ENCODE measurements around the gene BLVRB. TPM values are rescaled to one million over a fixed set of nuclear protein-coding genes. Genes with fewer than 3 reads are reported as not detected.
"Not testable (repeated sequence)": the region's sequence is repeated elsewhere in the genome, so short reads cannot be mapped to it uniquely, and the experiment has no call there.

BLVRB gene
- total and polyA plus RNA-seq, 7 donors = 115 to 232 (median 197) TPM

DNA sequence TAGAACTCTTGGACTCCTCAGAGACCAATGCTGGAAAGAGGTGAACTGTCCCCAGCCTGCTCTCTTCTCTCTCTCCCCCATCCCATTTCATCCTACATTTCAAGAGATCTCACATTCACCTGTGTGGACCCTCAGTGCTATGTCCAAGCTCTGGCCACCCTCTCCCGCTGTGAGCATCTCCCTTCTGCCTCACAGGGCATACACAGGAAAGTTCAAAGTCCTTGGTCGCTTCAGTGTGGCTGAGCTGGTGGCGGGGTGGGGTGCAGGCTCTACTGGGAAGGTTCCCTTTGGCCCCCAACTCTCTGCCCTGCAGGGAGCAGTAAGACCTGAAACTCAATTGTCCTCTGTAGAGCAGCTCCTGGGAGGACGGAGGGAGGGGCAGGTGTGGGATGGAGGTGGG, 28.2 kb upstream of the BLVRB start:
- TF ChIP-seq, protein P1, sequence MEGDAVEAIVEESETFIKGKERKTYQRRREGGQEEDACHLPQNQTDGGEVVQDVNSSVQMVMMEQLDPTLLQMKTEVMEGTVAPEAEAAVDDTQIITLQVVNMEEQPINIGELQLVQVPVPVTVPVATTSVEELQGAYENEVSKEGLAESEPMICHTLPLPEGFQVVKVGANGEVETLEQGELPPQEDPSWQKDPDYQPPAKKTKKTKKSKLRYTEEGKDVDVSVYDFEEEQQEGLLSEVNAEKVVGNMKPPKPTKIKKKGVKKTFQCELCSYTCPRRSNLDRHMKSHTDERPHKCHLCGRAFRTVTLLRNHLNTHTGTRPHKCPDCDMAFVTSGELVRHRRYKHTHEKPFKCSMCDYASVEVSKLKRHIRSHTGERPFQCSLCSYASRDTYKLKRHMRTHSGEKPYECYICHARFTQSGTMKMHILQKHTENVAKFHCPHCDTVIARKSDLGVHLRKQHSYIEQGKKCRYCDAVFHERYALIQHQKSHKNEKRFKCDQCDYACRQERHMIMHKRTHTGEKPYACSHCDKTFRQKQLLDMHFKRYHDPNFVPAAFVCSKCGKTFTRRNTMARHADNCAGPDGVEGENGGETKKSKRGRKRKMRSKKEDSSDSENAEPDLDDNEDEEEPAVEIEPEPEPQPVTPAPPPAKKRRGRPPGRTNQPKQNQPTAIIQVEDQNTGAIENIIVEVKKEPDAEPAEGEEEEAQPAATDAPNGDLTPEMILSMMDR (IDR thresholded peaks at IDR 0.05) = no peak
- TF ChIP-seq POLR2AphosphoS5 (IDR thresholded peaks at IDR 0.05) = no peak
- TF ChIP-seq POLR2A (IDR thresholded peaks at IDR 0.05) = no peak
- TF ChIP-seq EP300 (IDR thresholded peaks at IDR 0.05) = no peak
- H3K36me3 ChIP-seq = no peaks in the 10 kb centered on the region
- no peak for DNase-seq
- 26 to 44% methylated on average over 4 of the region's 4 CpGs for WGBS, 2 donors
- no peaks in the 10 kb centered on the region for H3K4me1 ChIP-seq
- no peak overlapping the region for H3K4me3 ChIP-seq
- intact Hi-C loops (cut with DNase I) = no loop called here
- no peaks in the 10 kb centered on the region for H3K27me3 ChIP-seq
- no peak overlapping the region for H3K27ac ChIP-seq
- H3K9me3 ChIP-seq = no peaks in the 10 kb centered on the region

DNA sequence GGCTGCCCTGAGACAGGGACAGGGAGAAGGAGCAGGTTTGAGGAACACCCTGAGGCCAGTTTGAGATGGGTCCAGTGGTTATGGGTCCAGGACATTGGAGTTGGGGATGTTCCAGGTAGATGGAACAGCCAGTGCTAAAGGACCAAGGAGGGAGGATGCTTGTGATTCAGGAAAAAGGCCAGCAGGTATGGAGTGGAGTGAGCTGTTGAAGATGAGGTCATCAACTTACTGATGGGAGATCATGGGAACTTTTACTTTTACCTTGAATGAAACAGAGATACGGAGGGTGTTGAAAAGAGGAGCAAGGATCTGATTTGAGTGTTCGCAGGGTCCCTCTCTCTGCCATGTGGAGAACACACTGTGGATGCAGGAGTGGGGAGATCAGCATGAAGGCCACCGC, 26.7 kb upstream of the BLVRB start:
- no peak for DNase-seq
- H3K27ac ChIP-seq = no peak overlapping the region
- no peaks in the 10 kb centered on the region for H3K9me3 ChIP-seq
- TF ChIP-seq POLR2A (IDR thresholded peaks at IDR 0.05) (no peak), EP300 (IDR thresholded peaks at IDR 0.05) (no peak), POLR2AphosphoS5 (IDR thresholded peaks at IDR 0.05) (no peak)
- TF ChIP-seq, protein P1 (IDR thresholded peaks at IDR 0.05) = no peak
- H3K4me1 ChIP-seq = peaks cover 0 to 9% (median 3%) of the 10 kb centered on the region in 4 donors
- H3K36me3 ChIP-seq = no peaks in the 10 kb centered on the region
- H3K4me3 ChIP-seq = no peak overlapping the region
- intact Hi-C loops (cut with DNase I) = no loop called here
- WGBS, 2 donors = 88 to 94% methylated on average over 3 of the region's 3 CpGs
- H3K27me3 ChIP-seq = peaks cover 0 to 8% (median 0%) of the 10 kb centered on the region in 3 donors

DNA sequence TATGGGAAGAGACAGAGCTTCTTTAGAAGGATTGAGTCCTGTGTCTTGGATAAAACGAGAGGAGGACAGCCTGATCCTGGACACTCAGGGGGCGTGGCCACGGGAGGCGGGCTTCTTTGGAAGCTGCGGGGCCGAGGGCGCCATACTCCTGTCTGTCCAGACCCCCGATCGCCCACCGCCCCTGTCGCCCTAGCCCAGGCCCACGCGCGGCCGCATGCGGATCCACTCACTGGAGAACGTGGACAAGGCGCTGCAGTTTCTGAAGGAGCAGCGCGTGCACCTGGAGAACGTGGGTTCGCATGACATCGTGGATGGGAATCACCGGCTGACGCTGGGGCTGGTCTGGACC, 24.3 kb upstream of the BLVRB start:
- 58 to 77% methylated on average over 25 of the region's 25 CpGs for WGBS, 2 donors
- H3K4me1 ChIP-seq = peaks cover 0 to 9% (median 3%) of the 10 kb centered on the region in 4 donors
- intact Hi-C loops (cut with DNase I) = no loop called here
- no peaks in the 10 kb centered on the region for H3K36me3 ChIP-seq
- no peak for DNase-seq
- no peaks in the 10 kb centered on the region for H3K9me3 ChIP-seq
- H3K27me3 ChIP-seq = peaks cover 0 to 8% (median 0%) of the 10 kb centered on the region in 3 donors
- TF ChIP-seq EP300 (IDR thresholded peaks at IDR 0.05) (no peak), POLR2AphosphoS5 (IDR thresholded peaks at IDR 0.05) (no peak), POLR2A (IDR thresholded peaks at IDR 0.05) (no peak)
- TF ChIP-seq, protein P1 (IDR thresholded peaks at IDR 0.05) = no peak
- H3K4me3 ChIP-seq = no peak overlapping the region
- no peak overlapping the region for H3K27ac ChIP-seq

DNA sequence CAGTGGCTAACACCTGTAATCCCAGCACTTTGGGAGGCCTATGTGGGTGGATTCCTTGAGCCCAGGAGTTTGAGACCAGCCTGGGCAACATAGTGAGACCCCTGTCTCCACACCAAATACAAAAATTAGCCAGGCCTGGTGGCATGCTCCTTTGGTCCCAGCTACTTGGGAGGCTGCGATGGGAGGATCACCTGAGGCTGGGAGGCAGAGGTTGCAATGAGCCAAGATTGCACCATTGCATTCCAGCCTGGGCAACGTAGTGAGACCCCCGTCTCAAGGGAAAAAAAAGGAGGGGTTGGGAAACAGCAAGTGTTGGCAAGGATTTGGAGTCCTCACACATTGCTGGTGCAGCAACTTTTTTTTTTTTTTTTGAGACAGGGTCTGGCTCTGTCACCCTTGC, 20.5 kb upstream of the BLVRB start:
- H3K36me3 ChIP-seq = no peaks in the 10 kb centered on the region
- TF ChIP-seq EP300 (IDR thresholded peaks at IDR 0.05) (no peak), POLR2A (IDR thresholded peaks at IDR 0.05) (no peak), POLR2AphosphoS5 (IDR thresholded peaks at IDR 0.05) (no peak)
- TF ChIP-seq, protein P1 (IDR thresholded peaks at IDR 0.05) = no peak
- H3K9me3 ChIP-seq = no peaks in the 10 kb centered on the region
- no peak overlapping the region for H3K4me3 ChIP-seq
- H3K27me3 ChIP-seq = peaks cover 0 to 8% (median 0%) of the 10 kb centered on the region in 3 donors
- DNase-seq = no peak
- 86 to 93% methylated on average over 3 of the region's 3 CpGs for WGBS, 2 donors
- H3K27ac ChIP-seq = no peak overlapping the region
- intact Hi-C loops (cut with DNase I) = no loop called here
- peaks cover 0 to 9% (median 3%) of the 10 kb centered on the region in 4 donors for H3K4me1 ChIP-seq

DNA sequence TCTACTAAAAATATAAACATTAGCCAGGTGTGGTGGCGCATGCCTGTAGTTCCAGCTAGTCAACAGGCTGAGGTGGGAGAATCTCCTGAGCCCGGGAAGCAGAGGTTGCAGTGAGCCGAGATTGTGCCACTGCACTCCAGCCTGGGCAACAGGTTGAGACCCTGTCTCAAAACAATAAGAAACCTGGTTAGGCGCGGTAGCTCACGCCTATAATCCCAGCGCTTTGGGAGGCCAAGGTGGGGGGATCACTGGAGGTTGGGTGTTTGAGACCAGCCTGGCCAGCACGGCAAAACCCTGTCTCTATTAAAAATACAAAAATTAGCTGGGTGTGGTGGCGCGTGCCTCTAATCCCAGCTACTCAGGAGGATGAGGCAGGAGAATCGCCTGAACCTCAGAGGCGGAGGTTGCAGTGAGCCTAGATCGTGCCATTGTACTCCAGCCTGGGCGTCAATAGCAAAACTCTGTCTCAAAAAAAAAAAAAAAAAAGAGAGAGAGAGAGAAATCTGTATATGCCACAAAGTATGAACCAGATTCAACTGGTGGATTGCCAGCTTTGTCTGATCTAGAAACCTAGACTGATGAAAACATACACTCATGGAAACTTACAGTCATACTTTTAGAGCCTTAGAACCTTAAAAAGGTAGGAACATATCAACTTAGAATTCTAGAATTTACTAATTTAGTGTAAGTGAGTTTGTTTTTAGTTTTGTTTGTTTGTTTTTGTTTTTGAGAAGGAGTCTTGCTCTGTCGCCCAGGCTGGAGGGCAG, 10.5 kb upstream of the BLVRB start:
- H3K27ac ChIP-seq; H3K4me1 ChIP-seq; DNase-seq; H3K36me3 ChIP-seq; H3K27me3 ChIP-seq; H3K9me3 ChIP-seq; H3K4me3 ChIP-seq; intact Hi-C loops (cut with DNase I): not testable (repeated sequence)
- WGBS, 2 donors = 85 to 91% methylated on average over 15 of the region's 15 CpGs
